GM18505 (cell line): ENCODE results near the gene IL1RN.
"Not testable (repeated sequence)": the region's sequence is repeated elsewhere in the genome, so short reads cannot be mapped to it uniquely, and the experiment has no call there.

Source experiments
- ATAC-seq: cut with Tn5 transposase; IDR thresholded peaks from one replicate; pipeline ENCODE4 v1.9.1; 2021; ENCODE audit not compliant: unreplicated experiment
- POLR2A ChIP-seq: IDR thresholded peaks from 4 replicates; pipeline ENCODE4 v1.6.1; 2011; ENCODE audit warnings: borderline replicate concordance; ENCODE audit not compliant: insufficient read depth, insufficient read length; ENCODE audit errors: extremely low read depth

The IL1RN gene

DNA sequence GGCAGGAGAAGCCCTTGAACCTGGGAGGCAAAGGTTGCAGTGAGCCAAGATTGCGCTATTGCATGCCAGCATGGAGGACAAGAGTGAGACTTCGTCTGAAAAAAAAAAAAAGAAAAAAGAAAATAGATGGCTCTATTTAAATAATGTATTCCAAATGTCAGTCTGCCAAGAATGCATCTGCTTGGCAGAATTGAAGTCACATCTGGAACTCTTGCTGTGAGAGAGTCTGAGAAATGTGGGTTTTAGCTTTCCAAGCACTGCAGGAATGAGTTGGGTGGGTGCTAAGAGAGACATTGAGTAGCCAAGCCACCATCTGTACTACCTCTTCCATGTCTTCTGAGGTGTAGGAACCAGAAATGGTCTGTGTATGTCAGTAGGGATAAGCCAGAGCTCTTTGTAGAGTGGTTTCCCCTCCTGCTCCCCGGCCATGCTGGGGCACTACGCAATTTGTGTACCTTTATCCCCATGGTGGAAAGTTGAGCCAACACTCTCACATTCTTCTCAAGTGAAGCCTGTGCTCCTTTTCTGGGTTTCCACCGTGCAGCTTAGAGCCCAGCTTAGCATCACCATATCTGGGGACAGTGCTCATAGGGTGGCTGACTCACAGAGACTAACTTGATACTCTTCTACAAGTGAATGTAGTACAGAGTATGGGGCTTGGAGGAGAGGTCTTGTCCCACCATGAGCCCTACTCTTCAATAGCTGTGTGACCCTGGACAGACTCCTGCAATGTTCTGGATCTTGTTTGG lies 34.4 kb upstream of the IL1RN start:
- no peak for TF ChIP-seq POLR2A
- ATAC-seq: no peak

- ATAC-seq: no peak
- TF ChIP-seq POLR2A: no peak
Measured at GRCh38 chr2:113093613-113093977, 33.8 kb upstream of the IL1RN start.

DNA sequence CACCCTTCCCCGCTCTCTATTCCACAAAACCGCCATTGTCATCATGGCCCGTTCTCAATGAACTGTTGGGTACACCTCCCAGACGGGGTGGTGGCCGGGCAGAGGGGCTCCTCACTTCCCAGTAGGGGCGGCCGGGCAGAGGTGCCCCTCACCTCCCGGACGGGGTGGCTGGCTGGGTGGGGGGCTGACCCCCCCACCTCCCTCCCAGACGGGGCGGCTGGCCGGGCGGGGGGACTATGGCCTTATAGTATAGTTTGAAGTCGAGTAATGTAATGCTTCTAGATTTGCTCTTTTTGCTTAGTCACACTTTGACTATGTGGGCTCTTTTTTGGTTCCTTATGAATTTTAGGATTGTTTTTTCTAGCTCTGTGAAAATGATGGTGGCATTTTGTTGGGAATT lies 31.1 kb upstream of the IL1RN start:
- ATAC-seq: not testable (repeated sequence)

DNA sequence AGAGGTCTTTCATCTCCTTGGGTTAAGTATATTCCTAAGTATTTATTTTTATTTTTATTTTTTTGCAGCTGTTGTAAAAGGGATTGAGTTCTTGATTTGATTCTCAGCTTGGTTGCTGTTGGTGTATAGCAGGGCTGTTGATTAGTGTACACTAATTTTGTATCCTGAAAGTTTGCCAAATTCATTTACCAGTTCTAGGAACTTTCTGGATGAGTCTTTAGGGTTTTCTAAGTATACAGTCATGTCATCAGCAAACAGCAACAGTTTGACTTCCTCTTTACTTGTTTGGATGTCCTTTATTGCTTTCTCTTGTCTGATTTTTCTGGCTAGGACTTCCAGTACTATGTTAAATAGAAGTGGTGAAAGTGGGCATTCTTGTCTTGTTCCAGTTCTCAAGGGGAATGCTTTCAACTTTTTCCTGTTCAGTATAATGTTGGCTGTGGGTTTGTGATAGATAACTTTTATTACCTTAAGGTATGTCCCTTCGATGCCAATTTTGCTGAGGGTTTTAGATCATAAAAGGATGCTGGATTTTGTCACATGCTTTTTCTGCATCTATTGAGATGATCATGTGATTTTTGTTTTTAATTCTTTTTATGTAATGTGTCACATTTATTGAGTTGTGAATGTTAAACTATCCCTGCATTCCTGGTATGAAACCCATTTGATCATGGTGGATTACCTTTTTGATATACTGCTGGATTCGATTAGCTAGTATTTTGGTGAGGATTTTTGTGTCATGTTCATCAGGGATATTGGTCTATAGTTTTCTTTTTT lies 30.4 kb upstream of the IL1RN start:
- ATAC-seq: not testable (repeated sequence)

DNA sequence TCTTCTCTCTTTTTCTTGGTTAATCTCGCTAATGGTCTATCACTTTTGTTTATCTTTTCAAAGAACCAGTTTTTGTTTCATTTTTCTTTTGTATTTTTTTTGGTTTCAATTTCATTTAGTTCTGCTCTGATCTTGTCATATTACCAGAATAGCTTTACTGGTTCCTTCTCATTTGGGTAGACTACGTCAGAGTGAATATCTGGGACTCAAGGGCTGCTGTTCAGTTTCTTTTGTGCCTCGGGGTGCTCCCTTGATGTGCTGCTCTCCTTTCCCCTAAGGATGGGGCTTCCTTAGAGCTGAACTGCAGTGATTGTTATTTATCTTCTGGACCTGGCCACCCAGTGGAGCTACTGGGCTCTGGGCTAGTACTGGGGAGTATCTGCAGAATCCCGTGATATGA lies 29.4 kb upstream of the IL1RN start:
- no peak for ATAC-seq

GRCh38 chr2:113098532-113098931 lies 28.9 kb upstream of the IL1RN start:
- no peak for TF ChIP-seq POLR2A
- ATAC-seq: no peak

More for the DNA sequence above, 29.4 kb upstream of the IL1RN start:
- no peak for TF ChIP-seq POLR2A

- no peak for TF ChIP-seq POLR2A
- no peak for ATAC-seq
Measured at GRCh38 chr2:113102133-113102532, 25.3 kb upstream of the IL1RN start.

GRCh38 chr2:113103277-113103676 lies 24.1 kb upstream of the IL1RN start:
- TF ChIP-seq POLR2A: no peak
- no peak for ATAC-seq

- no peak for ATAC-seq
- no peak for TF ChIP-seq POLR2A
Measured at GRCh38 chr2:113104054-113104611, 23.3 kb upstream of the IL1RN start.

DNA sequence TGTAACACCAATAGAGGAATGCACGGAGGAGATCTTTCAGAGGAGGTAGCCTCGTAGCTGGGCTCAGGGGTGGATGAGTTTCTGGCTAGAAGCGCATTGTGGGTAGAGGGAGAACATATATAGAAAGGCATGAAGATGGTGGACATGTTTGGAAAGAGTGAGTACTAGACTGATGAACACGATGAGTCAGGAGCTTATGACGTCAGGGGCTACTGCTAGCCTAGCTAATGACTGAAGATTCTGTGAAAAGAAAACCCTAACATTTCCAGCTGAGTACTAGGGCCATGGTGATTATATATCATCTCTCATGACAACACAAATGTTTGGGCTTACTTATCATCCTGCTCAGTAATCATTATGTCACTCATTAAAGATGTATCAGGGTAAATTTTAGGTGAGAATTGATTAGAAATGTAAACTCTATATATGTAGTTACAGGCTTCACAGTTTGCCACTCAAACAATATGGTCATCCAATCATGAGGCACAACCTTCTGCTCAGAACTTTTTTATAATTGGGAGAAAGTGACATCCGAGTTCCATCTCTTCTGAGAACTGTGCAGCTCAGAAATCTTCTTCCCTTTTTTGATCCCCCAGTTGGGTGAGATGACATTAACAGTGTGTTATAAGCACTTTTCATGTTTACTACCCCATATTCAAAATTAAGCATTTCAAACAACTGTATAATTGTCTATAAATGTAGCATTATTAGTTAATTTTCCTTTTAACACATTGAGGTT lies 22.2 kb upstream of the IL1RN start:
- ATAC-seq: no peak
- TF ChIP-seq POLR2A: no peak

- ATAC-seq: no peak
- no peak for TF ChIP-seq POLR2A
Measured at GRCh38 chr2:113111121-113111520, 16.3 kb upstream of the IL1RN start.

DNA sequence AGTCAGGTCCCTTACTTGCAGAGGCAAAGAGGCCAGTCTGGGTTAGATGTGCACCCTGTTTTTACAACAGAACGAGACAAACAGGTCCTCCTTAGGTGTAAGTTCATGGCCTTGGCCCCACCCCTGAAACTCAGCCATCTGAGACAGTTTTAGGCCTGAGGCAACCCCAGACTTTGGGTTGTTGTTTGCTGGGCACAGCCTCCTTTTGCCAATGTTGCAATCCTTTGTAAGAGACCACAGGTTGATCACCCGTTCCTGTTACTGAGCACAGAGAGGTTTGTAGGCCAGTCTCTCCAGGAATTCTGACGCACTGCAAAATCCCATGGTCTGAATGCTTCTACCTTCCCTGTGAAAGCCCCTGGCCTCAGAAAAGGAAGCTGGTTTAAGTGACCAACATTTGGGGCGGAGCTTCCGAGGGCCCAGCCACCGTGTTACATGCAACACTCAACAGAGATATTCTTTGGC lies 15.5 kb upstream of the IL1RN start:
- no peak for TF ChIP-seq POLR2A

GRCh38 chr2:113112441-113112840 lies 15.0 kb upstream of the IL1RN start:
- ATAC-seq: no peak

More for the DNA sequence above, 15.5 kb upstream of the IL1RN start:
- no peak for ATAC-seq

More at GRCh38 chr2:113112441-113112840, 15.0 kb upstream of the IL1RN start:
- TF ChIP-seq POLR2A: no peak
